Activated T-cell treated with anti-CD3 and anti-CD28 coated beads, Interleukin-2, amount 50 U/mL, for 72 hours (primary cell): ENCODE measurements around the gene CTPS2. TPM values are rescaled to one million over a fixed set of nuclear protein-coding genes. Genes with fewer than 3 reads are reported as not detected.
"Not testable (repeated sequence)": the region's sequence is repeated elsewhere in the genome, so short reads cannot be mapped to it uniquely, and the experiment has no call there.

Experiments used
- ATAC-seq, 2 donors: fragments of 150-1000 bp; cut with Tn5 transposase; replicated peaks in 1 of 2; 2 replicates each; pipeline ENCODE4 v1.10.0; 2021; ENCODE audit warnings: moderate library complexity in 2 of 2, mild to moderate bottlenecking in 1 of 2
- DNase-seq, 2 donors: peaks; one replicate each; pipeline ENCODE4 v3.0.0; 2021 to 2022; ENCODE audit warnings: mixed read lengths in 1 of 2
- H3K27ac Mint-ChIP-seq: one replicate; pipeline ENCODE4 v1.8.0; 2022; ENCODE audit warnings: mild to moderate bottlenecking, moderate library complexity, mixed read lengths
- H3K27me3 Mint-ChIP-seq: one replicate; pipeline ENCODE4 v1.8.0; 2022; ENCODE audit warnings: low read depth, mixed read lengths
- H3K36me3 Mint-ChIP-seq, 2 donors: one replicate each; pipeline ENCODE4 v1.8.0; 2022; ENCODE audit warnings: mixed read lengths in 2 of 2, mild to moderate bottlenecking in 1 of 2; ENCODE audit not compliant: insufficient read depth in 2 of 2
- H3K4me1 Mint-ChIP-seq: one replicate; pipeline ENCODE4 v1.8.0; 2022; ENCODE audit warnings: low read depth, mixed read lengths
- H3K4me3 Mint-ChIP-seq, 2 donors: one replicate each; pipeline ENCODE4 v1.8.0; 2022; ENCODE audit warnings: mild to moderate bottlenecking in 2 of 2, mixed read lengths in 2 of 2, moderate library complexity in 2 of 2
- H3K9me3 Mint-ChIP-seq, 2 donors: one replicate each; pipeline ENCODE4 v1.8.0; 2022; ENCODE audit warnings: mixed read lengths in 2 of 2
- total RNA-seq, 2 donors: library from RNA; stranded (reverse); gene quantifications; one replicate each; pipeline ENCODE4 v1.2.3, GENCODE V29; 2022

Gene CTPS2
- total RNA-seq, 2 donors from 2014 or later, result 8.1 to 8.3 TPM

DNA sequence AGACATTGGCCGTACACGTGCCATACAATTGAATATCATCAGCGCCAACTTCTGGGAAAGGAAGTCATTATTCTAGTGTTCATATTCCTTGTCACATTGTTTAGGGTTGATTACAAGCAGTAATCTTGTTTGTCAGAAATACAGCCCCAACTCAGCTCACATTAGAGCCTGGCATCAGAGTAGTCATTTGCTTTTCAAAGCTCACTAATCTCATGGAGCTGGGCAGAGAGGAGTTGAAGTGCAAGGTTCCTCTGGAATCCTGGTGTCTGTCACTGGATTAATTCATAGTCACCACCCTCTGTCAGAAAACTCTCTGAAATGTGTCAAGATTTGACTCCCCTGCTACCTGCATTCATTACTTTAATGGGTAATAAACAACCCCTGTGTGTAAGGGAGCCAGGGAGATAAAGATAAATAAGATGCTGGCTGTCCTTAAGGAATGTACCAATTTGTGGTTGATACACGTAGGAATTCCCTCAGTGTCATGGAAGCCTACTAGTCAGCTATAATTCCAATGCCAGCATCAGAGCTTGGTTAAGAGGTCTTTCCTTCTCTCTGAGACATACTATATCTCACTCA, 106.2 kb downstream of the CTPS2 start:
- H3K36me3 Mint-ChIP-seq, result no peaks in the 10 kb centered on the region
- H3K27me3 Mint-ChIP-seq, result no peaks in the 10 kb centered on the region
- H3K4me1 Mint-ChIP-seq, result peaks cover 23% of the 10 kb centered on the region
- ATAC-seq (no peak), DNase-seq (no peak)
- no peak overlapping the region for H3K4me3 Mint-ChIP-seq
- H3K9me3 Mint-ChIP-seq, result no peaks in the 10 kb centered on the region
- no peak overlapping the region for H3K27ac Mint-ChIP-seq

DNA sequence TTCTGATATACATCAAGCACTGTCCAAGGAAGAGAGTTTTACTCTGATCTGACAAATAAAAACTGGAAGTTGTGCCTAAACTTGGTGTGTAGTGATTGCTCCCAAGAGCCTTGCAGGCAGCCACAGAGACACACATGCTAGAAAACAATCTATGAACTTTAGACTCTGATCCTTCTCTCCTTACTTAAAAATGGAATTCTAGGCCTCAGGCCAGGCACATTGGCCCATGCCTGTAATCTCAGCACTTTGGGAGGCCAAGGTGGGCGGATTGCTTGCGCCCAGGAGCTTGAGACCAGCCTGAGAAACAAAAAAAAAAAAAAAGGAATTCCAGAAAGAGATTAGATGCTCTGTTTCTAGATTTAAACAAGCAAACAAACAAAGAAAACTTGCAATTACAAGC, 108.1 kb downstream of the CTPS2 start:
- ATAC-seq (peak; percentile 41), DNase-seq (no peak)
- no peaks in the 10 kb centered on the region for H3K27me3 Mint-ChIP-seq
- peak overlapping the region; percentile 32 to 66 for H3K4me3 Mint-ChIP-seq
- H3K9me3 Mint-ChIP-seq, result no peaks in the 10 kb centered on the region
- peaks cover 23% of the 10 kb centered on the region for H3K4me1 Mint-ChIP-seq
- no peaks in the 10 kb centered on the region for H3K36me3 Mint-ChIP-seq
- peak overlapping the region; percentile 94 for H3K27ac Mint-ChIP-seq

DNA sequence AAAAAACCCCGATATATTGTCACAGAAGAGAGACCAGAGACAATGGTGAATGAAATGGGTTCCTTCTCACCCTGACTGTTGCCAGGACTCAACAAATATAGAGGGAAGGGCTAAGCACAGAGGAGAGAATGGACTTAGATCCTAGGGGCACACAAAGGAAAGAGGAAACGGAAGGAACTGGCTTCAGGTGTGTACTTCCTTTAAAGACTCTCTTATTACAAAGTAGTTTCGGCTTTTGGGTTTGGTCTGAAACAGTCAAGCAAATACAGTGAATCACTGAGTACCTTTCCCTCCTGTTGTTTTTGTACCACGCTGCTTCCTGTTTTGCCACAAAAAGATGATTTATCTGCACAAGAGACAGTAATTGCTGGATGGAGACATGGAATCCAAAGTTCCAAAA, 108.6 kb downstream of the CTPS2 start:
- Mint-ChIP-seq H3K4me3 (peak overlapping the region; percentile 60 to 66), H3K27me3 (no peaks in the 10 kb centered on the region), H3K27ac (peak overlapping the region; percentile 94), H3K36me3 (no peaks in the 10 kb centered on the region), H3K9me3 (no peaks in the 10 kb centered on the region), H3K4me1 (peaks cover 23% of the 10 kb centered on the region)
- DNase-seq (peak in 1 of 2 donors; percentile 4), ATAC-seq (peak; percentile 81 to 83)

DNA sequence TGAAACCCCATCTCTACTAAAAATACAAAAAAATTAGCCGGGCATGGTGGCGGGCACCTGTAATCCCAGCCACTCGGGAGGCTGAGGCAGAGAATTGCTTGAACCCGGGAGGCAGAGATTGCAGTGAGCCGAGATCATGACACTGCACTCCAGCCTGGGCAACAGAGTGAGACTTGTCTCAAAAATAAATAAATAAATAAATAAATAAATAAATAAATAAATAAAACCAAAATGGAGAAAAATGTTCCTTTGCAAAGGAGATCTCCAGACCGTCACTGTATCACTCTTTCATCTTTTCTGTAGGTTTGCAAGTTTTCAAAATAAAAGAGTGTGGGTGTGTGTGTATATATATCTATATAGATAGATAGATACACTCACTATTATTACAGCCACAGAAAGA, 109.2 kb downstream of the CTPS2 start:
- Mint-ChIP-seq H3K4me3 (peak overlapping the region in 1 of 2 donors; percentile 66), H3K4me1 (peaks cover 23% of the 10 kb centered on the region), H3K27ac (peak overlapping the region; percentile 94)
- ATAC-seq, H3K9me3 Mint-ChIP-seq, H3K27me3 Mint-ChIP-seq, DNase-seq, H3K36me3 Mint-ChIP-seq: not testable (repeated sequence)

DNA sequence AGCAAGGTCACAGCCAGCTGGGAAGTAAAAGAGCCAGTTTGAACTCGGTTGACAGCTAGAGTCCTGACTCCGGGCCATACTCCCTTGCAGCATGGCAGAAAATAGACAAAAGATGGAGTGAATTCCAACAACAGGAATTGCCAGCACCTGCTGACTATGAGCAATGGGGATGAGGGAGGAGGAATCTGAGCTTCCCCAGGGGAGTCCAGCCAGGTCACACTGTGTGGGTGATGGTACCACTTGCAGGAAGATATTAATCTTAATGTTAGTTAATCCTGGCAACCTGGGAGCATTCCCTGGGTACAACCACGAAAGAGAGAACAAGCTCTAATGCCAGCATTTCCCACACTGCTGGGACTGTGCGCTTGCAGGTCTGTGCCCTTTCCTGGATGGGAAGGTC, 110.6 kb downstream of the CTPS2 start:
- DNase-seq, result no peak
- no peak overlapping the region for H3K27ac Mint-ChIP-seq

DNA sequence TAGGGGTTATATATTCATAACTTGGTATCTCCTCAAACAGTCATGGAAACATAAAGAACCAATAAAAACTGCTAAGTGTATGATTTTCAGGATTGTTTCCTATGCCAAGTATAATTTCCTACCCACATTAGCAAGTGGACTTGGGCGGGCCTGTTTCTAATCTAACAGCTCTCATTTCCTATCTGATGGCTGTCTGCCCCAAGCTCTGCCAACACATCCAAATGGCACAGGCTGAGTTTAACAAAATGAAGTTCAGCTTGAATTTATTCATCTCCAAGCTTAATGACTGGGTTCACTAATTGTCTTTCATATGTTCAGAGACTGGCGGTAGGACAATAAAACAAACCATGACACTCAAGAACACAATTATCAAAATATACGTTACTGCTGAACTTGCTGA, 118.0 kb downstream of the CTPS2 start:
- no peak for DNase-seq
- Mint-ChIP-seq H3K4me1 (peaks cover 24% of the 10 kb centered on the region), H3K4me3 (no peak overlapping the region), H3K36me3 (peaks cover 4 to 8% of the 10 kb centered on the region in 2 donors), H3K27me3 (peaks cover 5% of the 10 kb centered on the region), H3K9me3 (peaks cover 3% of the 10 kb centered on the region in 2 donors), H3K27ac (no peak overlapping the region)
- no peak for ATAC-seq

More for the DNA sequence above, 110.6 kb downstream of the CTPS2 start:
- Mint-ChIP-seq H3K36me3 (no peaks in the 10 kb centered on the region), H3K9me3 (peaks cover 2% of the 10 kb centered on the region in 2 donors), H3K27me3 (no peaks in the 10 kb centered on the region), H3K4me1 (peaks cover 18% of the 10 kb centered on the region), H3K4me3 (no peak overlapping the region)
- ATAC-seq, result no peak

DNA sequence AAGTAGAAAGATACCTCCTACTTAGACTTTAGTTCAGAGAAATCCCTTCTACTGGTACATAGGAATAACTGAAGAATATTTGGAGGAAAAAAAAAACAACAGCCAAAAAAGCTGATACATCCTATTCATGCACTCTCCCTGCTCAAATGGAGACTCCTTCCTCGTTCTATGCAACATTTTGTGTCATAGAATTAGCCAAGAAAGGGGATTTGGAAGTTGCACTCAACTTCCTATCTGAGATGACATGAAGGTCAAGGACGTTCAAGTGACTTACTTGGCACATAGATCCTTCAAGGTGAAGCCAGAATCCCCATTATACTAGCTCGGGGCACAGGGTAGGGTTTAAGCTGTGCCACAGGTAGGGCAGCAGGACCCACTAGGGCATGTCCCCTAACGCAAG, 118.7 kb downstream of the CTPS2 start:
- H3K27ac Mint-ChIP-seq, result no peak overlapping the region
- no peak for DNase-seq
- H3K4me3 Mint-ChIP-seq, result peak overlapping the region; percentile 32 to 34
- ATAC-seq, result no peak
- peaks cover 3% of the 10 kb centered on the region in 2 donors for H3K9me3 Mint-ChIP-seq
- peaks cover 4 to 8% of the 10 kb centered on the region in 2 donors for H3K36me3 Mint-ChIP-seq
- H3K4me1 Mint-ChIP-seq, result peaks cover 31% of the 10 kb centered on the region
- peaks cover 5% of the 10 kb centered on the region for H3K27me3 Mint-ChIP-seq

DNA sequence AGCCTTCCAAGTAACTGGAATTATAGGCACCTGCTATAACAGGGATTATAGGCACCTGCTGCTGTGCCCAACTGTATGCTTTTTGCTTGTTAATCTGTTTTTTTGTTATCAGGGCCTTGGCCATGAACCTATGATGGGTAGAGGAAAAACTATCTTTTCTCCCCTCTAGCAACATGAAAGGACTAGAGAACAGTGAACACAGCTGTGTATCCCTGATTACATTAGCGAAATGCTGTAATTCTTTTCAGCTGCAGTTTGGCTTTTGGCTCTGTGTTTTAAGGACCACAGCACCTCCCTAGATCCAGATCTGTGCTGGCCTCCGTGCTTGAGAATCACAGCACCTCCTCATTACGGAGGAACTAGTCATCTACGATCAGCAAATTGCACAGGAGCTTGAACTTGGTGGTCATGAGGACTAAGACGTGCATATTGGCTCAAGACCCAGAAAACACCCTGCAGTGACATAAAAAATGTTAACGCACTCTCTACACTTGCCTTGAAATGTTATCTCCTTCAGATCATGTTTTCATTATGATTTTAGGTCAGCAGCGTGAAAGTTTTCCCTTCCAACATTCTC, 120.2 kb downstream of the CTPS2 start:
- H3K27me3 Mint-ChIP-seq, result peaks cover 5% of the 10 kb centered on the region
- ATAC-seq, result no peak
- H3K27ac Mint-ChIP-seq, result no peak overlapping the region
- peaks cover 38% of the 10 kb centered on the region for H3K4me1 Mint-ChIP-seq
- H3K4me3 Mint-ChIP-seq, result no peak overlapping the region
- DNase-seq, result no peak
- H3K9me3 Mint-ChIP-seq, result peaks cover 1 to 2% of the 10 kb centered on the region in 2 donors
- peaks cover 4 to 11% of the 10 kb centered on the region in 2 donors for H3K36me3 Mint-ChIP-seq

DNA sequence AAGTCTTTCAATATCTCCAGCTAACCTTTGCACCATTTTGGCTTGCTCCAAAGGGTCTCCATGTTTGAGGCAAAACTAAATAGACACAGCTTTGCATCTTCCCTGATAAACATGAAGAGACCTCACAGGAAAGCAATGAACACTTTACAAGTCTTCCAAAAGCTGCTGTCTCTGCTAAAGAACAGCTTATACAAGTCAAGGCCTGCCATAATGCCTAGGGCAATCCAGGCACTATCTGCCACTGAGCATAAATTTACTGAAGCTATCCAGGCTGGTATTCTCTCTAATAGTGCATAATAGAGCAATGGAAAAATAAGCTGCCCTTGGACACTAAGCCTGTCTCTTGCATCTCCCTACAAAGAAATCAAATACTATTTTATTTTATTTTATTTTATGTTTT, 122.6 kb downstream of the CTPS2 start:
- Mint-ChIP-seq H3K36me3 (peaks cover 4 to 11% of the 10 kb centered on the region in 2 donors), H3K27ac (no peak overlapping the region), H3K4me1 (peaks cover 38% of the 10 kb centered on the region), H3K27me3 (peaks cover 5% of the 10 kb centered on the region), H3K9me3 (peaks cover 1 to 2% of the 10 kb centered on the region in 2 donors), H3K4me3 (no peak overlapping the region)
- ATAC-seq (no peak), DNase-seq (no peak)

DNA sequence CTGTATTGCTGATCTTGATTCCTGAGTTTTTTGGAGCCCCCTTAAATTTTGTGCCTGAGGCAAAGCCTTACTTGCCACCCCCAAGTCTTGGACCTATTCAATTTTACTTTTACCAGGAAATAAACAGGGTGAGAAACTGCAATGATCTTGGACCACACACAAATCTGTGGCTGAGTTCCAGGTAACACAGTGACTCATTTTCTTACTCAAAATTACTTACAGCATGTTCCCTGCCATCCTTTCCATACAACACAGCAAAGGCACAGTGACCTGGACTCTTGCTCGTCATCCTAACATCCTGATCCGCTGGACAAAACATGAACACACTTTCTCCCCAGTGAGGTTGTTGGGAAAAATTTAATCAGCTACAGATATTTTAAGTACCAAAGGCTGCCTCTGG, 123.3 kb downstream of the CTPS2 start:
- H3K9me3 Mint-ChIP-seq, result peaks cover 1 to 2% of the 10 kb centered on the region in 2 donors
- DNase-seq (no peak), ATAC-seq (peak; percentile 69 to 70)
- peak overlapping the region in 1 of 2 donors; percentile 54 for H3K4me3 Mint-ChIP-seq
- peaks cover 4 to 11% of the 10 kb centered on the region in 2 donors for H3K36me3 Mint-ChIP-seq
- no peak overlapping the region for H3K27ac Mint-ChIP-seq
- peaks cover 5% of the 10 kb centered on the region for H3K27me3 Mint-ChIP-seq
- H3K4me1 Mint-ChIP-seq, result peaks cover 36% of the 10 kb centered on the region

DNA sequence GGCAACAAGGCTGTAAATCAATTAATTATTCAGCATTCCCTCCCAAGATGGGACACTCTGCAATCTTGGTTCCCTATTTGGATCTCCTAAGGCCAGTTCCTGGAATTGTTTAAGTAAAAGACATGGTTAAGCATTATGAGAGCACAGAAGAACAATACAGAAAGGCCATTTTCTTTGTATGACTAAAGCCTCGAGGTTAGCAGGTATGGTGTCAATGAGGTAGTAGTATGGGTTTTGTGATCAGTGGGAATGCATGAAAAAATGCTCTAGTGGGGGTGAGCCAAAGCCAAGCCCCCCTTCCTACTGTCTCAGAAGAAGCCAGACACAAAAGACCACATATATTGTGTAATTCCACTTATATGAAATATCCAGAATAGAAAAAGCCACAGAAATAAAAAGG, 124.2 kb downstream of the CTPS2 start:
- peaks cover 1 to 7% of the 10 kb centered on the region in 2 donors for H3K9me3 Mint-ChIP-seq
- ATAC-seq (peak; percentile 46 to 47), DNase-seq (no peak)
- H3K4me1 Mint-ChIP-seq, result peaks cover 27% of the 10 kb centered on the region
- H3K27me3 Mint-ChIP-seq, result peaks cover 5% of the 10 kb centered on the region
- H3K36me3 Mint-ChIP-seq, result peaks cover 5 to 11% of the 10 kb centered on the region in 2 donors
- peak overlapping the region; percentile 92 for H3K27ac Mint-ChIP-seq
- H3K4me3 Mint-ChIP-seq, result peak overlapping the region in 1 of 2 donors; percentile 75

DNA sequence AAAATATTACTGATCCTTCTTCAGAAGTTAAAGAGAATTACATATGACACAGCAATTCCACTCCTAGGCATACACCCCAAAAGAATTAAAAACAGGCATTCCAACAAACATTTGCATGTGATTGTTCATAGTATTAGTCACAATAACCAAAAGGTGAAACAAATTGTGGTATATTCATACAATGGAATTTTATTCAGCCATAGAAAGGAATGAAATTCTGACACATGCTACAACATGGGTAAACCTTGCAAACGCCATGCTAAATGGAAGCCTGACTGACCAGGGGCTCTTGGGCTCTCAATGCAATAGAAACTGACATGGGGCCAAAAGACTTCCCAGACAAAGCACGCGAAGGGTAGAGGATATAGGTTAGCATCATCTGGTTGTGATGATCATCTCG, 124.6 kb downstream of the CTPS2 start:
- no peak overlapping the region for H3K4me3 Mint-ChIP-seq
- DNase-seq (no peak), ATAC-seq (no peak)
- peaks cover 23% of the 10 kb centered on the region for H3K4me1 Mint-ChIP-seq
- H3K27ac Mint-ChIP-seq, result no peak overlapping the region
- H3K9me3 Mint-ChIP-seq, result peaks cover 1 to 7% of the 10 kb centered on the region in 2 donors
- peaks cover 6 to 11% of the 10 kb centered on the region in 2 donors for H3K36me3 Mint-ChIP-seq
- H3K27me3 Mint-ChIP-seq, result peaks cover 5% of the 10 kb centered on the region

DNA sequence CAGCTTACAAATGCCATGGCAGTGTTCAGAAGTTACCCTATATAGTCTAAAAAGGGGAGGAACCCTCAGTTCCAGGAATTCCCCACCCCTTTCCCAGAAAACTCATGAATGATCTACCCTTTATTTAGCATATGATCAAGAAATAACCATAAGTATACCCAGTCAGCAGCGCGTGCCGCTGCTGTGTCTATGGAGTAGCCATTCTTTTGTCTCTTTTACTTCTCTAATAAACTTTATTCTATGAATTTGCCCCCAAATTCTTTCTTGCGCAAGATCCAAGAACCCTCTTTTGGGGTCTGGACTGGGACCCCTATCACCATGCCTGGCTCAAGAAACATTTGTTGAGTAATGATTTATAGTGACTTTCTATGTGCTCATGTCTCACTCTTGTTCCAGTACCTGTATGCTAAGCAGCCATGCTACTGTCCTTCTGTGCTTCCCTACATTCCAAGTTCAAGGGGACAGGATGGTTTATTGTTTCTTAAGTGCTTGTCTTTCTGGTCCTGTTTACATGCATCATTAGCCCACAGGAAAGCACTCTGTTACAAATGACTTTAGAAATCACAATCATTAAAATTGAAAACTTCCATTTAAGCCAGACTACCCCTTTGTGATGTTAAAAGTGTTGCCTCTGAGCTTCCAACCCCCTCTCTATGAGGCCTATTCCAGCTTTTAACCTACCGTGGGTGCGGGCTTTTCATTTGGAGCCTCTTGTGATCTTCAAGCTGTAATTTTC, 125.9 kb downstream of the CTPS2 start:
- DNase-seq (no peak), ATAC-seq (no peak)
- peaks cover 15% of the 10 kb centered on the region for H3K4me1 Mint-ChIP-seq
- H3K27me3 Mint-ChIP-seq, result peaks cover 4% of the 10 kb centered on the region
- H3K27ac Mint-ChIP-seq, result no peak overlapping the region
- H3K9me3 Mint-ChIP-seq, result peaks cover 5 to 9% of the 10 kb centered on the region in 2 donors
- H3K4me3 Mint-ChIP-seq, result no peak overlapping the region
- H3K36me3 Mint-ChIP-seq, result peaks cover 8 to 12% of the 10 kb centered on the region in 2 donors
